Measurements from ENCODE around the gene KRT86. TPM values are rescaled to one million over a fixed set of nuclear protein-coding genes. Genes with fewer than 3 reads are reported as not detected.

KRT86 gene
- polyA plus RNA-seq, 1 of the 3 experiments (the other 2 are of a cell fraction): 0.56 TPM

GRCh38 chr12:52277486-52278245, 3.2 kb downstream of the KRT86 start:
- Histone ChIP-seq H3K4me1 (ENCODE audit: control insufficient read depth in 1 of 2, insufficient read depth in 2 of 2, low read depth in 1 of 2, low read length in 1 of 2) (peaks cover 11 to 28% of the 10 kb centered on the region in 2 experiments; a peak in 3 of 4 replicates), H3K27me3 (ENCODE audit: insufficient read depth) (no peaks in the 10 kb centered on the region), H3K79me2 (ENCODE audit: insufficient read depth) (no peaks in the 10 kb centered on the region), H3K9me3 (no peaks in the 10 kb centered on the region), H4K20me1 (ENCODE audit: insufficient read depth) (no peaks in the 10 kb centered on the region), H3K27ac (ENCODE audit: low read depth in 2 of 2, low read length in 1 of 2) (no peak overlapping the region), H3K9ac (no peak overlapping the region), H3K4me2 (no peak overlapping the region; the same call in 1 of the 2 replicates), H3K9me2 (no peaks in the 10 kb centered on the region), H3K36me3 (replicated peaks in 1 of 2; ENCODE audit: control insufficient read depth in 1 of 2, insufficient read depth in 2 of 2, low read length in 1 of 2) (no peaks in the 10 kb centered on the region), H2AFZ (ENCODE audit: low read depth) (no peak overlapping the region), H3F3A (replicated peaks; ENCODE audit: insufficient read depth) (peaks cover 32% of the 10 kb centered on the region), H3K4me3 (ENCODE audit: low read depth in 2 of 2, low read length in 1 of 2) (no peak overlapping the region)
- ChIA-PET CTCF (interaction anchor here (0.7 to 8.2 kb wide), 32 partner anchors 9 to 156 kb away, joined by 3 to 80 read pairs (median 10); no protein-coding TSS in a partner anchor), POLR2A (no interaction called here)
- TF ChIP-seq JUND (IDR thresholded peaks at IDR 0.05) (no peak), RCOR1 (IDR thresholded peaks at IDR 0.05; ENCODE audit: low read length) (no peak), ZBTB33 (IDR thresholded peaks at IDR 0.05; ENCODE audit: borderline replicate concordance, low read depth) (no peak), RFX5 (IDR thresholded peaks at IDR 0.05; ENCODE audit: low read length) (no peak), RAD21 (IDR thresholded peaks at IDR 0.05; ENCODE audit: low read length) (no peak), SIN3A (IDR thresholded peaks at IDR 0.05; ENCODE audit: borderline replicate concordance, low read depth, low read length) (no peak), MEF2A (IDR thresholded peaks at IDR 0.05; ENCODE audit: borderline replicate concordance, low read depth) (no peak), TEAD4 (IDR thresholded peaks at IDR 0.05; ENCODE audit: borderline replicate concordance, insufficient read depth) (no peak), YY1 (IDR thresholded peaks at IDR 0.05; ENCODE audit: low read depth) (no peak), EZH2phosphoT487 (IDR thresholded peaks at IDR 0.05; ENCODE audit: borderline replicate concordance, low read depth) (no peak)
- WGBS (ENCODE audit: low lambda C conversion rate): 92% methylated on average over 9 of the region's 9 CpGs
- no peak for DNase-seq

- peak; percentile 92 for DNase-seq
- 46% methylated on average over 16 of the region's 32 CpGs for WGBS (ENCODE audit: low lambda C conversion rate)
- peaks cover 11 to 28% of the 10 kb centered on the region in 2 experiments; a peak in 3 of 4 replicates for H3K4me1 ChIP-seq (ENCODE audit: control insufficient read depth in 1 of 2, insufficient read depth in 2 of 2, low read depth in 1 of 2, low read length in 1 of 2)
- POLR2A ChIA-PET: no interaction called here
- peak overlapping the region; percentile 14 to 31 for H3K4me3 ChIP-seq (ENCODE audit: low read depth in 2 of 2, low read length in 1 of 2)
- H3K9ac ChIP-seq: peak overlapping the region; percentile 71
- no peaks in the 10 kb centered on the region for H3K9me3 ChIP-seq
- H3K27me3 ChIP-seq (ENCODE audit: insufficient read depth): no peaks in the 10 kb centered on the region
- H3F3A ChIP-seq (replicated peaks; ENCODE audit: insufficient read depth): peaks cover 32% of the 10 kb centered on the region
- H2AFZ ChIP-seq (ENCODE audit: low read depth): peak overlapping the region; percentile 89; the same call in 1 of the 2 replicates
- CTCF ChIA-PET: interaction anchor here (0.6 to 8.2 kb wide), 63 partner anchors 8 to 594 kb away, joined by 3 to 80 read pairs (median 5); partner anchors contain the start of genes KRT80 and KRT83
- TF ChIP-seq SMC3 (IDR thresholded peaks at IDR 0.05; ENCODE audit: low read depth, low read length) (peak; percentile 62), CTCF (IDR thresholded peaks at IDR 0.05) (peak; percentile 97), TAF1 (IDR thresholded peaks at IDR 0.05; ENCODE audit: borderline replicate concordance, low read depth, low read length) (0 out of 2 replicates have a peak, but pooled peaks have one; percentile 31), RAD21 (IDR thresholded peaks at IDR 0.05; ENCODE audit: low read length) (peak; percentile 84), CHD2 (IDR thresholded peaks at IDR 0.05; ENCODE audit: low read length, partially characterized antibody) (no peak), ELF1 (IDR thresholded peaks at IDR 0.05) (no peak), TEAD4 (IDR thresholded peaks at IDR 0.05; ENCODE audit: borderline replicate concordance, insufficient read depth) (no peak)
- no peaks in the 10 kb centered on the region for H3K36me3 ChIP-seq (replicated peaks in 1 of 2; ENCODE audit: control insufficient read depth in 1 of 2, insufficient read depth in 2 of 2, low read length in 1 of 2)
- H4K20me1 ChIP-seq (ENCODE audit: insufficient read depth): no peaks in the 10 kb centered on the region
- H3K27ac ChIP-seq (ENCODE audit: low read depth in 2 of 2, low read length in 1 of 2): peak overlapping the region in 1 of 2 experiments; percentile 97; a peak in 2 of 4 replicates
- H3K79me2 ChIP-seq (ENCODE audit: insufficient read depth): no peaks in the 10 kb centered on the region
- peak overlapping the region; percentile 67 for H3K4me2 ChIP-seq
- no peaks in the 10 kb centered on the region for H3K9me2 ChIP-seq
These were observed 4.4 kb downstream of the KRT86 start for GRCh38 chr12:52278575-52279421.
